ENCODE measurements around the gene DLD.
"Not testable (repeated sequence)": the region's sequence is repeated elsewhere in the genome, so short reads cannot be mapped to it uniquely, and the experiment has no call there.

Gene DLD

GRCh38 chr7:107917763-107918651 is 27.0 kb downstream of the DLD start:
- DNase-seq = no peak

DNA sequence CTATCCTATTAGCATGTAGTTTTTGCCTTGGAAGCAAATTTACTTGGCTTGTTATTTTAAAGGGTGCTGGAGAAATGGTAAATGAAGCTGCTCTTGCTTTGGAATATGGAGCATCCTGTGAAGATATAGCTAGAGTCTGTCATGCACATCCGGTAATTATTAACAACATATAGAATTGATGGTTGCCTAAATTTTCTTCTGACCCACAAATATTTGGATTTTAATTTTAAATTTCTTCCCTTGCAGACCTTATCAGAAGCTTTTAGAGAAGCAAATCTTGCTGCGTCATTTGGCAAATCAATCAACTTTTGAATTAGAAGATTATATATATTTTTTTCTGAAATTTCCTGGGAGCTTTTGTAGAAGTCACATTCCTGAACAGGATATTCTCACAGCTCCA is 28.0 kb downstream of the DLD start:
- no peak for DNase-seq

- DNase-seq = no peak
These were observed 29.2 kb downstream of the DLD start for GRCh38 chr7:107920048-107920772.

- not testable (repeated sequence) for DNase-seq
These were observed 30.8 kb downstream of the DLD start for GRCh38 chr7:107921826-107922225.

DNA sequence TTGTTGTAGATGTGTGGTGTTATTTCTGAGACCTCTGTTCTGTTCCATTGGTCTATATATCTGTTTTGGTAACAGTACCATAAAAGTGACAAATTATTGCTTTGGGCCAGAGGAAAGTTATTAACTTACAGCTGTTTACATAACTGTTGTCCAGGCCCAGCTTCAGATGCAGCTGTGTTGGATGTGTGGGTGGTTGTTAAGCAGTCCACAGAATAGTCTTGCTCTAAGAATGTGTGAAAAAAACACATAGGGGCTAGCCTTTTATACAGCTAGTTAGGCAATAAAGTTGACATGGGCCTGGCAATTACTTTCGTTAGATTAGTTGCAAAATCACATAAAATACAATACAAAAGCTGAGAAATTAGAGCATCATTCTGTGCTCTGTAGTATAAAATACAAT is 31.9 kb downstream of the DLD start:
- no peak for DNase-seq

GRCh38 chr7:107924841-107925504 is 34.0 kb downstream of the DLD start:
- DNase-seq = no peak

- DNase-seq = no peak
These were observed 35.5 kb downstream of the DLD start for GRCh38 chr7:107926481-107926880.

DNA sequence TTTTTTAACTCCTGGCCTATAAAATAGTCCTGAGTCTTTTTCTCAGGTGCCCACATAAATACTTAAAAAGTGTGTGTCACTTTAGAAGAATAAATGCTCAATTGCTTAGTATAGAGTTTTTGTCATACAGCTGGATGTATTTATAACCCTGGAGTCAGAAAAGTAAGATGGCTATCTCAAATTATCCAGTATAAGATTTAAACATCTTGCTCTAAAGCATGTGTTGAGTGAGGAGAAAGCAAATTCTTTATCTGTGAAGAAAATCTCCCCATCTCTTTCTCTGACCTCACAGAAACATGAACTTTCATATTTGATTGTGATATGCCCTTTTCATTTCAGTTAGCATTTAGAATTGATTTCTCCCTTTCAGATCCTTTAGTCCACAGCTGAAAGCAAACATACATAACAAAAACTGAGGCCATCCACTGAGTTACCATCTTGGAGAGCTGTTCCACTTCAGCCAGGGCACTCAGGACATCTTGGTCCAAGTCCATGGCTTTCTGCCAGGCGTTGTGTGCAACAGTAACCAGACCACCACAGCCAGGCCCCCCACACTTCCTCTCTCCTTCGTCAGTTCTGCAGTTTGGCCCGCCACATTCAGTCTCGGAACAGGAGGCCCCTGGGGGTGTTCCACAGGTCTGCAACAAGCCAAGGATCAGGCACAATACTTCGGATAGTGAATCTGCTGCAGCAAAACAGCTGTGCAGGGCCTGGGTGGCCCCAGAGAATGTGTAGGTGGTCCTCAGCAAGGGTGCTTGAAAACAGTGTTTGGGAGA is 40.9 kb downstream of the DLD start:
- DNase-seq = no peak

DNA sequence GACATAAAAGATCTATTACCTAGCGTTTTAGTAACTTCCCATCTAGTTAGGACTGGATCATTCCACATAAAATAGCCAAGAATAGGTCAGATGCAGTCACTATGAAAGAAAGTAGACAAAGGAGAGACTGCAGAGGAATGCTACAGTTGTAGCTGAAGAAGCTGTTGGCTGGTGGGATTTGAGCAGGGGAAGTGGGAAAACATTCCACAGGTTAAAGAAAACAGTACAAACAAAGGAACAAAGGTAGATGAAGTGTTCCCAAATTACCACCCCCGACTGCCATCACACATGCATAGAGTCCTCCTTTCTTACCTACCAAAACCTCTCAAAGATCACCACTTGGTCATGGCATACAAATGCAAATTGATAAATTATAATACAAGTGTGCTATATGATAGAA is 41.8 kb downstream of the DLD start:
- DNase-seq = no peak

DNA sequence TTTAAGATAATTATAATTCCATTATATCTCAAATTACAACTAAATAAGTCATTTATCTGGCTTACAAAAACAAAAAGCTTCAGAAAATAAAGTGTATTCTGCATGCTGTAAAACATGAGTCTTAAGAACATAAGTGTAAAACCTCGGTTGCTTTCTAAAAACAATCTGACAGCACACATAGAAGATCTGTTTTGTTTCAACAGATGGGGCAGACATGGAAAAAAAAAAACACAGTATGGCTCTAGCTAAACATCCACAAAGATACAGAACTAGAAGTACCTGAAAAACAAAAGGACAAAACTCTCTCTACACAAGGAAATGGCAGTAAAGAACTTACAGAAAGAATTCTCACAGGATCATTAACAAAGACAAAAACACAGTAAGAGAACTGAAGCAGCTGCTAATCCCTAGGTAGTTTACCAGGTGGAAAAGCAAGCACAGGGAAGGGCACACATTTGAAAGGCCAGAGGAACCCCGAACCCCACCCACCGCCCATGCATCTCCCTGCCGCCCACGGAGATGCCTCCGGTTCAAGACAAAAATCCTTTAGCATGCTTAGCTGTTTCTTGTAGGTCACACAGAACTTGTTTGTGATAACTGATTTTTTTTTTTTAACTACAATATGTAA is 42.5 kb downstream of the DLD start:
- no peak for DNase-seq

DNA sequence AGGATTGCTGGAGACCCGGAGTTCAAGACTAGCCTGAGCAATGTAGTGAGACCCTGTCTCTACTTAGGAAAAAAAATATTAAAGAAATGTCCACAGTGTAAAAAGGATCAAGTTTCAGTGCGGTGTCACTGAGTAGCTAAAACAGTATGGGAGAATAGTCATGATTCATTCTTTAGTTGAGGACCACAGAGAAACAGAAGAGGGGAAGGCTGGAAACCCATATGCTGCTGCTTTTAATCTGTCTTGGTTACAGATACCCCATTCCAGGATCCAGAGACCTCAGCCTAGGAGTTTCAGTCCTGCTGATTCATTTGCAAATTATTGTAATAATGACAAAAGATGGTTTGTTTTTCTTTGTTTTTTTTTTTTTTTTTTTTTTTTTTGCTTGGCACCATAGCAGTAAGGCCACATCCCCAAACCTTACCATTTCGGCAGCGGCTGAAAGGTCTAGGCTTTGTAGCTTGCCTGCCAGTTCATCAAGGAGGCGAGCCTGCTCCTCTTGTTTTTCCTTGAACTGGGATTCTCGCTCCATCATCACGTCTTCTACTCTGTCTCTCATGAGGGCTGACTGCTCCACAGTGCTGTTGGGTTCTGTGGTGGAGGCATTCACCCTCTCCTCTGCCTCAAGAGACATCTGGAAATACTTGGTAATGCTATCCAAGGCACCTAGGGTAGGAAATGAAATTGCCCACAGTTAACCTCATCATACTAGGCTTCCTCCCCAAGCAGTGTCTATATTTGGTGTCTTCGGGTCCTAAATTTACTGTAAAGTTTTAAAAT is 44.2 kb downstream of the DLD start:
- DNase-seq = no peak

DNA sequence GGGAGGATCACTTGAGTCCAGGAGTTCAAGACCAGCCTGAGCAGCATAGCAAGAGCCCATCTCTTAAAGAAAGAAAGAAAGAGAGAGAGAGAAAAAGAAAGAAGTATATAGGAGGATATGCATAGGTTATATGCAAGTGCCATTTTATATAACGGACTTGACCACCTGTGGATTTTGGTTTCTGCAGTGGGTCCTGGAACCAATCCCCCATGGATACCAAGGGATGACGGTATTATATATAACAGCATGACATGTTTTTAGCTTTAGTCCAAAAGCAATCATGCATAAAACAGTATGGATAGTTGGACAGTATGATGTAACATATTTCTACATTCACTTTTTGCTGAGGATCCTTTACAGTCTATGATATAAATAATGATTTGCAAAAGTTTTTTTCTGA is 45.3 kb downstream of the DLD start:
- no peak for DNase-seq

DNA sequence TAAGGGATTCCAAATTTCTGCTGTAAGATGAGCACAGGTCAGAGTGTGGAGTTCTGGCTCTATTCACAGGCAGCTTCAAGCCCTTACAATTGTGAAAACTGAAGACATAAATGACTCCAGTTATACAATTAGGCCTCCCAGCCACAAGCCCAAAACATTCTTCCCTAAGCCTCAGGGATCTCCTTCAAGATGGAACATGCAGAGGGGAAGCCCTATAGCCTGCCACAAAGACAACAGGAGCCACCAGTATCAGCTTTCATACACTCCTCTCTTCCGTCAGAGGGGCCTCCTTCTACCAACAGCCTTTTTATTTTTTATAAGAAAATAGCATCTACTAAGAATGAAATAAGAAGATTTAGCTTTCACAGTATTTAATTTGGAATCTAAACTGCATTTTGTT is 46.5 kb downstream of the DLD start:
- no peak for DNase-seq

DNA sequence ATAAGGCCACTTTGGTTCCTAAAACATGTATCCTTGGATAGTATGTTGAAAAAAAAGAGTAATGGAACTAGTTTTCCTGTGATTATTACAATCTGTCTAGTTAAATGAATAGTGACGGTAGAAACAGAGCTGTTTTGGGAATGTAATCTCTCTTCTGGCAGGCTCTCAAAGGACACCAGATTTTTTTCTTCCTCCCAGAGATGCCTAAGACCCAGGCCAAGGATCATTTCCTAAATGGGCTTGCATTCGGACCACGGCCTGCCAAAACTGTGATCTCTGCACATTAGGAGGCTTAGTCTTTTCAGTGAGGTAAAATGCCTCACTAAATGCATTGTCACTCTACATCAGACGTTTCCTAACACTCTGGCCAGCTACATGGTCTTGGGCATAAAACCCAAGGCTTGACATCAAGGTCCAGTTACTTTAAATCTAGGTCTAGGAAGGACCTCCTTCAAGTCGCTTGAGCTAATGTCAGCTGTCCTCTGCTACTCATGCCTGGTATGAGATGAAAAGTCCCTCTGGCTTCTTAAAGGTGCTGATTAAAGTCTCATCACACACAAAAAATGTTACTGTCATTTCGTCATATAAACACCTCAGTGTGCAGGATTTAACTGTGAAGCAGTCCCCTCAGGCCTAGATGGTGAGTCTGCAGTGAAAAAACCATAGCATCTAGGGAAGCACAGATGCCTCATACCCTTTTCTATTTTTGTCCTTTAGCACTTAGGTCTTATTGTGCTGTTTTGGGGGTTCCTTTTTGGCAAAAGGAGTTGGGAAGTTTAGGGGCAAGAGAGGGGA is 47.7 kb downstream of the DLD start:
- DNase-seq = no peak

- no peak for DNase-seq
These were observed 48.8 kb downstream of the DLD start for GRCh38 chr7:107939573-107940489.

- DNase-seq = no peak
These were observed 50.0 kb downstream of the DLD start for GRCh38 chr7:107940951-107941350.

- DNase-seq = no peak
These were observed 52.0 kb downstream of the DLD start for GRCh38 chr7:107943018-107943417.

DNA sequence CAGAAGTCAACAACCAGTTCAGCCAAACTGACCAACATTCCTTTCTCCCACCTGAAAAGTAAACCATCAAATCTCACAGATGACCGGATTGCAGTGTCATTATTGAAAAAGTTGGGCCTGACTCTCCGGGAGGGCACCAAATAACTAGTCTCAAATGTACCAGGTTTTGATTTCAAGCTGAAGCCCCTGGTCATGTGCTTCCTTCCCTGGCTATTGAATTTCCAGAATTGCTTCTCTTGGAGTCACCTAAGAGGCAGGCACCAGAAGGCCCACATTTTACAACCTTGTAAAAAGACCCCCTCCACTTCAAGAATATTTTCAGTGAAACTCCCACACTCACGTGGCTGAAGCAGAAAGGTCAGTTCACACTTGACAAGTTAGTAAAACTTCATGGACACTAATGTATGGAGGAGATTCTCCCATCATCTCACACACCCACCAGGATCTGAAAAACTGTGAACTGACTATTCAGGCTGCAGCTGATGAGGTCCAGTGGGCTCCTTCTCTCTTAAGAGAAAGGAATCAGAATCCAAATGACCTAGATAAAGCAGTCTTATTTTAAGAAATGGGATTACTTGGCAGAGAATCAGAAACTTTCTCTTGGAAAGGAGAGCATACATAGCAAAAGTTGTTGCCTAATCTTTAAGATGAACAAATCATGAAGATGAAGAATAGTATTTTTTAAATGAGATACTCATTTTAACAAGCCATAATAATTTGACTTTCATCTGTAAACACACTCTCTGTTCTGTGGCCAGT is 53.6 kb downstream of the DLD start:
- DNase-seq = no peak

GRCh38 chr7:107945332-107945731 is 54.3 kb downstream of the DLD start:
- DNase-seq = no peak
